H9 (cell line): ENCODE data around the gene CIPC. TPM values are rescaled to one million over a fixed set of nuclear protein-coding genes. Genes with fewer than 3 reads are reported as not detected.

ENCODE experiments used
- DNase-seq: peaks from one replicate; pipeline ENCODE4 v3.0.0-alpha.2; 2017
- H2AFZ ChIP-seq: one replicate; pipeline ENCODE4 v1.6.1; 2013; ENCODE audit warnings: mild to moderate bottlenecking, low read length, control low read depth, moderate library complexity
- H2AK5ac ChIP-seq: 2 replicates; pipeline ENCODE4 v1.6.1; 2013; ENCODE audit warnings: low read length, control low read depth, mixed read lengths; ENCODE audit not compliant: insufficient read length
- H2BK120ac ChIP-seq: one replicate; pipeline ENCODE4 v1.6.1; 2013; ENCODE audit warnings: low read depth, mild to moderate bottlenecking, low read length, control low read depth, inconsistent platforms; ENCODE audit not compliant: poor library complexity, severe bottlenecking
- H2BK12ac ChIP-seq: 2 replicates; pipeline ENCODE4 v1.6.1; 2013; ENCODE audit warnings: low read length, control low read depth, mixed read lengths, low read depth; ENCODE audit not compliant: insufficient read length
- H2BK15ac ChIP-seq: 2 replicates; pipeline ENCODE4 v1.6.1; 2013; ENCODE audit warnings: low read depth, low read length, control low read depth
- H2BK20ac ChIP-seq: one replicate; pipeline ENCODE4 v1.6.1; 2013; ENCODE audit warnings: low read depth, mild to moderate bottlenecking, low read length, control low read depth, inconsistent platforms; ENCODE audit not compliant: poor library complexity, severe bottlenecking
- H2BK5ac ChIP-seq: 2 replicates; pipeline ENCODE4 v1.6.1; 2013; ENCODE audit warnings: low read length, control low read depth, mixed read lengths; ENCODE audit not compliant: insufficient read length
- H3K14ac ChIP-seq: 2 replicates; pipeline ENCODE4 v1.6.1; 2013; ENCODE audit warnings: low read length, control low read depth; ENCODE audit not compliant: insufficient read depth
- H3K18ac ChIP-seq: 2 replicates; pipeline ENCODE4 v1.6.1; 2013; ENCODE audit warnings: low read depth, mild to moderate bottlenecking, mixed read lengths, low read length, control low read depth; ENCODE audit not compliant: insufficient read length
- H3K23ac ChIP-seq: 2 replicates; pipeline ENCODE4 v1.6.1; 2013; ENCODE audit warnings: low read length, control low read depth, mixed read lengths, low read depth; ENCODE audit not compliant: insufficient read length
- H3K23me2 ChIP-seq: 2 replicates; pipeline ENCODE4 v1.6.1; 2013; ENCODE audit warnings: low read depth, mild to moderate bottlenecking, mixed read lengths, low read length, control low read depth; ENCODE audit not compliant: insufficient read length, poor library complexity, severe bottlenecking
- H3K27ac ChIP-seq: 2 replicates; pipeline ENCODE4 v1.5.1; 2013; ENCODE audit warnings: low read length, control low read depth, mixed read lengths, low read depth; ENCODE audit not compliant: insufficient read length
- H3K27me3 ChIP-seq: 2 replicates; pipeline ENCODE4 v1.6.1; 2013; ENCODE audit warnings: low read length, control low read depth, inconsistent platforms; ENCODE audit not compliant: insufficient read depth
- H3K4ac ChIP-seq: 2 replicates; pipeline ENCODE4 v1.6.1; 2013; ENCODE audit warnings: low read depth, mild to moderate bottlenecking, control low read depth, inconsistent platforms, low read length, moderate library complexity
- H3K4me1 ChIP-seq: 2 replicates; pipeline ENCODE4 v1.6.1; 2013; ENCODE audit warnings: low read length, control low read depth, inconsistent platforms; ENCODE audit not compliant: insufficient read depth
- H3K4me2 ChIP-seq: 2 replicates; pipeline ENCODE4 v1.6.1; 2013; ENCODE audit warnings: low read length, control low read depth, mixed read lengths; ENCODE audit not compliant: insufficient read length, insufficient read depth
- H3K56ac ChIP-seq: 2 replicates; pipeline ENCODE4 v1.6.1; 2013; ENCODE audit warnings: low read depth, mild to moderate bottlenecking, mixed read lengths, low read length, control low read depth; ENCODE audit not compliant: insufficient read length
- H3K79me1 ChIP-seq: 2 replicates; pipeline ENCODE4 v1.6.1; 2013; ENCODE audit warnings: low read depth, mild to moderate bottlenecking, moderate library complexity, low read length, control low read depth, inconsistent platforms; ENCODE audit not compliant: insufficient read depth, poor library complexity, severe bottlenecking
- H3K79me2 ChIP-seq: 2 replicates; pipeline ENCODE4 v1.6.1; 2013; ENCODE audit warnings: low read length, control low read depth, inconsistent platforms; ENCODE audit not compliant: insufficient read depth
- H3K9ac ChIP-seq: 2 replicates; pipeline ENCODE4 v1.6.1; 2013; ENCODE audit warnings: low read length, control low read depth, mixed read lengths; ENCODE audit not compliant: insufficient read length; ENCODE audit errors: extremely low read depth
- H3K9me3 ChIP-seq: one replicate; pipeline ENCODE4 v1.6.1; 2013; ENCODE audit warnings: low read depth, low read length, inconsistent platforms; ENCODE audit not compliant: control insufficient read depth
- H3T11ph ChIP-seq: one replicate; pipeline ENCODE4 v1.6.1; 2013; ENCODE audit warnings: mild to moderate bottlenecking, low read length, control low read depth, inconsistent platforms
- H4K20me1 ChIP-seq: one replicate; pipeline ENCODE4 v1.6.1; 2013; ENCODE audit not compliant: control insufficient read depth, insufficient read length, insufficient read depth
- H4K5ac ChIP-seq: 2 replicates; pipeline ENCODE4 v1.6.1; 2013; ENCODE audit warnings: low read depth, mild to moderate bottlenecking, mixed read lengths, low read length, control low read depth; ENCODE audit not compliant: insufficient read length
- H4K8ac ChIP-seq: replicated peaks from 2 replicates; pipeline ENCODE4 v1.6.1; 2013; ENCODE audit warnings: low read length, control low read depth, mixed read lengths, low read depth; ENCODE audit not compliant: insufficient read length
- H4K91ac ChIP-seq: 2 replicates; pipeline ENCODE4 v1.6.1; 2013; ENCODE audit warnings: low read depth, mild to moderate bottlenecking, moderate library complexity, mixed read lengths, low read length, control low read depth; ENCODE audit not compliant: insufficient read length
- H3K27ac Mint-ChIP-seq, 3 experiments: 2 replicates in 2 of 3; 3 replicates in 1 of 3; pipeline ENCODE4 v1.8.0; 2020 to 2021; ENCODE audit warnings: mixed read lengths in 3 of 3, mild to moderate bottlenecking in 1 of 3, moderate library complexity in 1 of 3
- H3K27me3 Mint-ChIP-seq: 2 replicates; pipeline ENCODE4 v1.8.0; 2021; ENCODE audit warnings: low read depth, mild to moderate bottlenecking, moderate library complexity, mixed read lengths
- H3K36me3 Mint-ChIP-seq, 3 experiments: 2 replicates in 2 of 3; 3 replicates in 1 of 3; pipeline ENCODE4 v1.8.0; 2020 to 2021; ENCODE audit warnings: low read depth in 3 of 3, mixed read lengths in 3 of 3; ENCODE audit not compliant: insufficient read depth in 1 of 3
- H3K4me1 Mint-ChIP-seq, 2 experiments: 2 replicates each; pipeline ENCODE4 v1.8.0; 2020; ENCODE audit warnings: mixed read lengths in 2 of 2
- H3K4me3 Mint-ChIP-seq, 2 experiments: 2 replicates in 1 of 2; 3 replicates in 1 of 2; pipeline ENCODE4 v1.8.0; 2020 to 2021; ENCODE audit warnings: mild to moderate bottlenecking in 2 of 2, mixed read lengths in 2 of 2, moderate library complexity in 1 of 2
- H3K9me3 Mint-ChIP-seq, 2 experiments: 2 replicates in 1 of 2; 3 replicates in 1 of 2; pipeline ENCODE4 v1.8.0; 2020; ENCODE audit warnings: mild to moderate bottlenecking in 2 of 2, mixed read lengths in 2 of 2, moderate library complexity in 1 of 2
- CTCF ChIP-seq: fragments of 200-600 bp; sonication (generic); conservative IDR thresholded peaks from 3 replicates; pipeline ENCODE4 v1.8.0; 2021; ENCODE audit warnings: antibody characterized with exemption, mild to moderate bottlenecking
- WGBS: extraction: QIAGEN DNeasy Blood & Tissue Kit; methylation state at CpG from one replicate; pipeline ENCODE4 v1.1.7; 2013; ENCODE audit warnings: missing lambda C conversion rate, low lambda C conversion rate, mixed read lengths; ENCODE audit not compliant: insufficient read length; ENCODE audit errors: extremely low coverage; 5-methylcytosine and 5-hydroxymethylcytosine counted together
- total RNA-seq: library from RNA; stranded (reverse); gene quantifications from 2 replicates; pipeline ENCODE4 v1.2.1, GENCODE V29; 2021

Gene CIPC
- total RNA-seq, 1 experiment from 2014 or later: 23.4 TPM

- Histone ChIP-seq H3K4ac (no peak overlapping the region), H4K91ac (no peak overlapping the region), H2AFZ (no peak overlapping the region), H2BK5ac (no peak overlapping the region), H2BK12ac (no peak overlapping the region), H3K79me2 (no peaks in the 10 kb centered on the region), H2BK120ac (no peak overlapping the region), H3K56ac (no peak overlapping the region), H3K23me2 (no peaks in the 10 kb centered on the region), H3T11ph (no peak overlapping the region), H3K23ac (no peak overlapping the region), H3K9ac (no peak overlapping the region), H2AK5ac (no peak overlapping the region), H3K14ac (no peak overlapping the region), H2BK15ac (no peak overlapping the region), H3K9me3 (no peaks in the 10 kb centered on the region), H4K20me1 (no peaks in the 10 kb centered on the region), H4K8ac (no peak overlapping the region), H3K4me1 (peaks cover 5% of the 10 kb centered on the region; the same call in 1 of the 2 replicates), H2BK20ac (no peak overlapping the region), H3K27ac (no peak overlapping the region), H3K27me3 (no peaks in the 10 kb centered on the region), H4K5ac (no peak overlapping the region), H3K18ac (no peak overlapping the region), H3K4me2 (no peak overlapping the region), H3K79me1 (no peaks in the 10 kb centered on the region)
- Mint-ChIP-seq H3K4me1 (peaks cover 16 to 23% of the 10 kb centered on the region in 2 experiments), H3K4me3 (no peak overlapping the region), H3K27ac (no peak overlapping the region), H3K36me3 (no peaks in the 10 kb centered on the region), H3K27me3 (peaks cover 1% of the 10 kb centered on the region; the same call in 1 of the 2 replicates), H3K9me3 (no peaks in the 10 kb centered on the region)
- no CpG with 5 or more reads among the region's 8 CpGs for WGBS
- no peak for DNase-seq
- no peak for TF ChIP-seq CTCF
These were observed 33.4 kb upstream of the CIPC start for GRCh38 chr14:77064521-77065178.
